HG03558 (cell line): ENCODE measurements around the gene JAKMIP3.

ENCODE experiments used
- ATAC-seq: cut with Tn5 transposase; IDR thresholded peaks from one replicate; pipeline ENCODE4 v1.9.1; 2021; ENCODE audit warnings: moderate number of reproducible peaks; ENCODE audit not compliant: unreplicated experiment; ENCODE audit errors: extremely low read depth

Gene JAKMIP3

DNA sequence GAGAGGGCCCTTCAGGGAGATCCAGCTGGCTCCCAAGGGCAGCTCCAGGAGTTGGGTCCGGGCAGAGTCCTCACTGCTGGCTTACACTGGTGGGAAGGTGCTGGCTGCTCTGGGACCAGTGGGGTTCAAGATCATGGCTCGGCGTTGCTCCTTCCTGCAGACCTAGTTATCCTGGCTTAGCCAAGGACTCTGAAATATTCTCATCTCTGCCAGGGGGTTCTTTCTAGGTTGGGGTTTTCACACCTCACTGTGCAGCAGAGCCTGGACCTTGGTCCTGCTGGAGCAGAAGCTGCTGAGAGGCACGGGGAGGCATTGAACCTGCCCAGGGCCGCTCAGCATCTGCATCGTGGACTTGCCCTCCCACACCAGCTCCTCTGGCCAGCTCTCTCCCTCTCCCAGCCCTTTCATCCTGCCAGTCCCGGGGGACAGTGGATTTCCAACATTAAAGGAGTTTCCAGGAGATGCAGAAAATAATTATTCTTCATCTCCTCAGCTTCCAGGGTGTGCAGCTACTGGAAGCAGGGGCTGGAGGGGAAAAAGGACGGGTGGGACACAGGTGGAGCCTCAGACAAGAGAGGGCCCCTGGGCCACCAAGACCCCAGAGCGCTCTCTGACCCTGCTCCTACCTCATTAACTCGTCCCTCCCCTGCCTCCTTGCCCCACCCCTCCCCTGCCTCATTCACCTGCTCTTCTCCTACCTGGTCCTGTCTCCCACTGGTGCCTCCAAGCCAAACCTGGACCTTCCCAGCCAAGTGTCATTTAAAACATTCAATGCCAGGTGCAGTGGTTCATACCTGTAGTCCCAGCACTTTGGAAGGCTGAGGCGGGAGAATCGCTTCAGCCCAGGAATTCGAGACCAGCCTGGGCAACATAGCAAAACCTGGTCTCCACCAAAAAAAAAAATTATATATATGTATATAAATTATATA is 42.5 kb downstream of the JAKMIP3 start:
- no peak for ATAC-seq

DNA sequence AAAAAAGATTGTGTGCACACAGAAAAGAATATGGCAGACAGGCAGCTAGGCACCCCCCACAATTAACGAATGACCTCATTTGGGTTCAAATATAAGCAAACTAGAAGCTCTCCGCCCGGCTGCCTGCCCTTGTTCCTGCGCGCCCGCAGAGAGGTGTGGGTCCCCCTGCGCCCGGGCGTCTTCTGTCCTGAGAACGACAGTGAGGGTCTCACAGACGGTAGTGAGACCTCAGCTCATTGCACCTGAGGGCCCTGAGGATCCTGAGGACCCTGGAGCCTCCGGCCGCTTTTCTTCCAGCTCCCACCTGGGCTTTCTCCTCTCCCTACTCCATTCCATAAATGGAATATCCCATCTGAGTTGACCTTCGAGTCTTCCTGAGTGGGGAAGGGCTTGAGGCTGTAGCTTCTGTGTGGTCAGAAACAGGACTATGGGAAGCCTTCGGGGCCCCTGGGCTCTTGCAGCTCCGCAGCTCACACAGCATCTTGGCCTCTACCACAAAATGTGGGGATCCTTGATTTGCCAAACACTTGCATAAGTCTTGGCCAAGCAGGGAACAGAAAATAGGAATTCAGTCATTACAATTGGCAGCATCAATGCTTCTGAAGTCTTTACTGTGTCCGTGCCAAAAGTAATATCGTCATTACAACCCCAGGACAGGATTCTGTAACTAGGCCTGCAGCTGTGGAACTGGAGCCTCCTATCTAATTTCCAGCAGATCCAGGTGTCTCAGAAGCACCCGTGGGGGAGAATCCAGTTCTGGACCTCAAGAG is 43.8 kb downstream of the JAKMIP3 start:
- ATAC-seq, result no peak

DNA sequence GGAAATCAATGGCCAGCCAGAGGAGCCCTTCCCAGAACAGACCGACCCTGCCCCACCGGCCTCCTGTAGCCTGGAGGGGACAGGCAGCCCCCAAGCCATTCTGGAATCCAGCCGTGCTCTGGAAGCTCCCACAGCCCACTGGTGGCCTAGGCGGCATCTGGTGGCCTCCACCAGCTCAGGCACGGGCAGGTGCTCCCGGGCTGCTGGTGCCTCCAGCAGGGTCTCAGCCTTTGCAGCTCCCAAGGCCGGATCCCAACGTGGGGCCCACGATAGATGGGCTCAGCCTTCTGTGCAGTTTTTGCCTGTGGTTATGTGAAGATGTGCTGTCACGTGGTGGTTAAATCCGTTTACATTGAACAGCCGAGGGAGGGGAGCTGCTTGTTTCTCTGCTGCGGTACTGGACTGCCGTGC is 44.4 kb downstream of the JAKMIP3 start:
- ATAC-seq, result no peak

DNA sequence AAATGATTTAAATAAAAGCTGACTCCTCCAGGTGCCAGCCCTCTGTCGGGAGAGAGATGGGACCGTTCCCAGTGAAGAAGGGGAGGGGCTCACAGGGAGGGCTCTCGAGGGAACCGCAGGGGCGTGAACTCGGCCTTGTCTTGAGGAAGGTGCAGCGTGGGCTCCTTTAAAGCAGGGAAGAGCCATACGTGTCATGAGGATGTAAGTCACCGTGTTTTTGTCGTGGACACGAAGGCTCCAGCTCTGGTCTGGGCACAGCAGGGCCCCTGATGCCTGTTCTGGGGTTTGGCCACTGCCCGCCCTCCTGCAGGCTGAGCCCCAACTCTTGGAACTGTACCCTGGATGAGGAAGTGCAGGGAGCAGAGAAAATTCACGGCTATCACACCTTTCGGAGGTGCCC is 45.0 kb downstream of the JAKMIP3 start:
- no peak for ATAC-seq

DNA sequence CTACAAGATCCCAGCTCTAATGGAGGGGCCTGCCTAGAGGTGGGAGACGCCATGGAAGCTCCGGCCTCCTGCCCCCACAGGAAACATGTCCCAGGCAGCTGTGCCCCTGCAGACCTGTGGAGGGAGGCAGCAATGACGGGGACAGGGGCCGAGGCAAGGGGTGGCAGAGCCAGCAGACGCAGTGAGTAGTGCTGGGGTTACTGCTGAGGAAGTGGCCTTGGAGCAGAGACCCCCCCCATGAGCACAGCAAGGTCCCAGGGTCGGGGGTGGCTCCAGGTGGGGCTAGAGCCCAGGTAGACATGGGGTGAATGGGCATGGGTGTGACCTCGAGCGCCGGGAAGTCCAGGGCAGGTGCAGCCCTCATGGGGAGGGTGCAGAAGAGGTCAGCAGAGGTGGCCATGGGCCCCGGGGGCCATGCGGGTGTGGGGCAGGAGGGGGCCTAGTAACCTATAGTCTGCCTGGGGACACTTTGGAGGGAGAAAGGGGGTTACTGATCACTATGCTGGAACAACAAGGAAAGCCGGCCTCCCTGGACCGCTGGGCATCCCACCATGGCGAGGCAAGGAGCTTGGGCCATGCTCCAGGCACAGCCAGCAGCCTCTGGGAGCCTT is 45.5 kb downstream of the JAKMIP3 start:
- ATAC-seq, result no peak

DNA sequence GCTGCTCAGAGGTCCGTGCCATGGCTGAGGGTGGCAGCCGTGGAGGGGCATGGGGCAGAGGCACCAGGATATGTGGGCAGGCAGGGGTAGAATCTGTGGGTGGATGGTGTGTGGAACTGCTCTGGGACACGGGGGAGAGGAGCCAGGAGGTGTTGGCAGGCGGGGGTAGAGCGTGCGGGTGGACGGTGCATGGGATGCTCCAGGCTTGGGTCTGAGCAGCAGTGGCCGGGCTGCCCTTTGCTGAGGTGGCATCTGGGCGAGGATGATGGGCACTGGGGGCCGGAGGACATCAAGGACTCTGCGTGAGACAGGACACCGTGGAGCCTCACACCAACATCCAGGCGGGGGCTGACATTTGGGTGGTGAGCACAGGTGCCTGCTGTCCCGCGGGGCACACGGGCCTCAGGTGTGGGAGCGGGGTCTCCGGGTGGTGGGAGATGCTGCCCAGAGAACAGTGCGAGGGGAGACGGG is 46.2 kb downstream of the JAKMIP3 start:
- ATAC-seq, result no peak

DNA sequence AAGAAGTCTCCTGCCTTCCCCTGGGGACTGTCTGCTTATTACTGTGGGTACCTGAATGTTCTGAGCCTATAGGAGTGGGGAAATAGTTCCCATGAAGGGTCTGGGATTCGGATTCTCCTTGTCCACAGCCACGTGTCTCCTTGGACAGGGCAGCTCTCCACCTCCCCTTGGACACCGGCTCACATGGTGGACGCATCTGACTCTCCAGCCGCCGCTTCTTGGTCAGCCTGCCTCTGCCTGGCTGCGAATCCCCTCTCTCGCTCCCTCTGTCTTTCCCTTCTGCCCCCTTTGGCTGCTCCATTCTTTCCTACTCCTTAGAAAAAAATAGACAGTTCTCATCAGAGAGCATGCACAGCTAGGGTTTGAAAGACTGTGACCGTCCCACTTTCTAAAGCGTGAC is 46.9 kb downstream of the JAKMIP3 start:
- ATAC-seq, result no peak

DNA sequence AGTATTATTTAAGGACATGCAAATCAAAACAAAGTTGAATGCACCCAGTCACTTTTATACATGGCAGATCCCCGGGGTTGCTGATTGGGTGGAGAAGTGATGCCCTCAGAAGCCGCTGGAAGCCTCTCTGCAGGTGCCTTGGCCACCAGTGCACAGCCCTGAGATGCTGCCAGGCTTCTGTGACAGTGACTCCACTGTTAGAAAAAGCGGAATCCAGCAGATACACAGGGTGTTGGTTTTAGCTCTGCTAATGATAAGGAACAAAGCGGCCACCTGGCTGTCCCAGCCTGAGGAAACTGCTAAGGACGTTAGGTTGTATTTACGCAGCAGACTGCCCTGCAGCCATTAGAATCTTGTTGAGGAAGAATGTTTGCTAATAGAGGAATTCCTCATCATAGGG is 47.5 kb downstream of the JAKMIP3 start:
- ATAC-seq, result no peak

DNA sequence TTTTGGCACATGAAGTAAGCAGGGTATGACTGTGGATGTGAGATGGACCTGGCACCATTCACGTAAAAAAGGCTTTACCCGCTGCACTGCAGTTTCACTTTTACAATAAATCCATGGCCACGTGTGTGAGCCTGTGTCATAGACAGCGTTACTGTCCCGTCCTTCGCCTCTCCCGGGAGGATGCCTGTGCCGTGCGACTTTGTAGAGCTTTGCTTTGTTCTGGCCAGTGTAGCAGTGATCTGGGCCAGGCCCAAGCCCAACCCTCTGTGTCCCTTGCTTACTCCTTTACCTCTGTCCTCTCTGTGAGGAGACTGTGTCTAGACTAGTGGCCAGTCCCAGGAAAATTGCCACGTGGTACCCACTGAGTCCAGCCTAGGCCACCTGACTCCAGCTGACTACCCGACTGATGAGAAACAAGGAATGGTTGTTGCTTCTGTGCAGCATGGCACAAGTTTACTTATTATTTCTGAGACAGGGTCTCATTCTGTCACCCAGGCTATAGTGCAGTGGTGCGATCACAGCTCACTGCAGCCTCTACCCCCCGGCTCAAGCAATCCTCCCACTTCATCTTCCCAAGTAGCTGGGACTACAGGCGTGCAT is 48.1 kb downstream of the JAKMIP3 start:
- no peak for ATAC-seq

DNA sequence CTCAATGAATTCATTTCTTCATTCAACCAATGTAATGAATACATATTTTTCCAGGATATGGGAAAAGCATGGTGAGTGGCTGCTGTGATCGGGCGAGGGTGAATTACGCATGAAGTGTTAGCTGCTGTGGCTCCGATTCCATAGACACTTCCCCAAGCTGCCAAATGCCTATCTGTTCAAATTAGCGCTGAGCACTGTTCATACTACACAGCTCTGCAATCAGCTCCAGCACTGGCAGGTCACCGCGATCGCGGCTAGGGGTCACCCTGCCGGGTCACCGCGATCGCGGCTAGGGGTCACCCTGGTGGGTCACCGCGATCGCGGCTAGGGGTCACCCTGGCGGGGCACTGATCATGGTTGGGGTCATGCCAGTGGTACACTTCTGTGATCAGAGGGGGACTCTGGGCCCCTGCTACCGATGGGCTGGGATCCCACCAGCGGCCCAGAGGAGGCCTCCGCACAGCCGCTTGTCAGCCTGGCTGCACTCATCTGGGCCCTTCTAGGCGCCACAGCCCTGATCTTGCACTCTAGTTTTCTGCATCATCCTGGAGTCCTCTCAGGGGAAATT is 49.3 kb downstream of the JAKMIP3 start:
- no peak for ATAC-seq
